Right lung (tissue), 5 donors: ENCODE data around the gene AMPD3. TPM values are rescaled to one million over a fixed set of nuclear protein-coding genes. Genes with fewer than 3 reads are reported as not detected.

Experiments used
- DNase-seq, 2 donors: peaks; one replicate each; pipeline ENCODE4 v3.0.0-alpha.2; 2013
- polyA plus RNA-seq, 5 donors: library from polyadenylated mRNA; unstranded; fragments of 120-200 nt; gene quantifications; one replicate each; pipeline versions ENCODE4 v1.2.1 to v1.2.3, GENCODE V29; 2013; ENCODE audit warnings: inconsistent platforms in 1 of 5, low replicate concordance in 1 of 5; ENCODE audit not compliant: insufficient read length in 5 of 5, insufficient read depth in 1 of 5

Gene AMPD3
- polyA plus RNA-seq, 5 donors = 6.1 to 10.4 (median 7.4) TPM

DNA sequence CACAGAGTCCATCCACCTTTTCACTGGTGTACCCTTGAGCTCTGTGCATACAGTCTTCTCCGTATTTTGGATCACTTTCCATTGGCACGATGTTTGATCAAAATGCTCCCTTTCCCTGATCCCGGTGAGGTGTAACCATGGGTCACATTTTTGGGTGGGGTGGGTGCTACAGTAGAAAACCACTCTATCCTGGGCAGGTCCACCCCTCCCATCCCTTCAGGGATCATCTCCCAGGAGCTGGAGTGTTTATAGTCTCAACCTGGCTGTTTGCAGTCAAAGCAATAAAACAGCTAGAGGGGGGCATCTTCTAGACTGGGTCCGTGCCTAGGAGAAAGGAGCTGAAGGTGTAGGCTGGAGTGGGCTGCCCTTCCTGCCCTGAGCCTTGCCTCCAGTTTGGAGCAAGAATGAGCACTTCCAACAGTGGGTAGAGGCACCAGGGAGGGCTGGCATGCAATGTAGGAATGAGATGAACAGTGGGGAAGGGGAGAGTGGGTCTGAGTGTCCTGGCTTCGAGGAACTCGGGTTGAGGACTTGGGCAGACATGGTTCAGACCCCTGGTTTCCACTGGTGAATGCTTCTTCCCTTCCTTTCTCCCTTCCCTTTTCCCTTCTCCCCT is 47.1 kb downstream of the AMPD3 start:
- DNase-seq = no peak

- DNase-seq = no peak
Observed at GRCh38 chr11:10502770-10503169, 47.7 kb downstream of the AMPD3 start.

GRCh38 chr11:10503221-10503620 is 48.2 kb downstream of the AMPD3 start:
- DNase-seq = no peak

DNA sequence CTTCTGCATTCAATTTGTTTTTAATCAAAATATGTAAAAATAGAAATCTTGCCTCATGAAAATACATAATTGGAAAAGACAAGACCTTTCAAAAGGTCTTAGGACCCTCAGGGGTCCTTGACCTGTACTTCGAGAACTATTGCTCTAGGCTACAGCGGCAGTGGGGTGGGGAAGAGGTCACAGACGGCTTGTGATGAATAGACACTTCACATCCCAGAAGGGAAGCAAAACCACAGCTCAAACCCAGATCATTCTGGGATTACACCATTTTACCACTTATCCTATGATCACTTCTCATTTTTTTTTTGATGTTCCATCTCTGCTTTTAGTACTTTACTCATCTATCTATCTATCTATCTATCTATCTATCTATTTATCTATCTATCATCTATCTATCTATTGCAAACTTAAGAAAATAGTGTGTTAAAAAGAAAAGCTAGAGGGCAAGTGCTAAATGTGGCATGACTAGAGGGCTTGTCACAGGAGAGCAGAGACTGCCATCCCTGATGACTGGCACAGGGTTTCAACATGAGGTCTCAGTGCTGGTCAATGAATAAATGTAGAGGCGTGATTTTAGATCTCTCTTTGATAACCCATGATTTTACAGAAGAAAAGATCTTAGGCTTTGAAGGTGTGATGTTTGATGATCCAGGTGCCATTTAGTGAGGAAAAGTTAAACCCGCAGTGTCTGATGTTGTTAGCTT is 48.9 kb downstream of the AMPD3 start:
- no peak for DNase-seq

DNA sequence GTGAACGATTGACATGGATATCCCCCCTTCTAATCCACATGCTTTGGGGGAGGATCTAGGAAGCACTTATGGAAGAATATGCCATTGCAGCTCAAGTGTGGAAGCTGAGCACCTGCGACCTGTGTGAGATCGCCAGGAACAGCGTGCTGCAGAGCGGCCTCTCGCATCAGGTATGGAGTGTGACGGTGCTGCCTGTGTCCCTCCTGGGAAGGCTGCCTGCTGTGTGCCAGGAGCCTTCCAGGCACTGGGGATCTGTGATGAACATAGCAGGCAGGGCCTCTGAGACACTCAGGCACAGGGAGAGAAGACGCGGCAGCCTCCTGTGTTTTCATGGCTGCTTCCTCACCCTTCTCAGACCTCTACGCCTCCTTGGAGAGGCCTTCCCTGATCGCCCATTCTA is 49.4 kb downstream of the AMPD3 start:
- no peak for DNase-seq

DNA sequence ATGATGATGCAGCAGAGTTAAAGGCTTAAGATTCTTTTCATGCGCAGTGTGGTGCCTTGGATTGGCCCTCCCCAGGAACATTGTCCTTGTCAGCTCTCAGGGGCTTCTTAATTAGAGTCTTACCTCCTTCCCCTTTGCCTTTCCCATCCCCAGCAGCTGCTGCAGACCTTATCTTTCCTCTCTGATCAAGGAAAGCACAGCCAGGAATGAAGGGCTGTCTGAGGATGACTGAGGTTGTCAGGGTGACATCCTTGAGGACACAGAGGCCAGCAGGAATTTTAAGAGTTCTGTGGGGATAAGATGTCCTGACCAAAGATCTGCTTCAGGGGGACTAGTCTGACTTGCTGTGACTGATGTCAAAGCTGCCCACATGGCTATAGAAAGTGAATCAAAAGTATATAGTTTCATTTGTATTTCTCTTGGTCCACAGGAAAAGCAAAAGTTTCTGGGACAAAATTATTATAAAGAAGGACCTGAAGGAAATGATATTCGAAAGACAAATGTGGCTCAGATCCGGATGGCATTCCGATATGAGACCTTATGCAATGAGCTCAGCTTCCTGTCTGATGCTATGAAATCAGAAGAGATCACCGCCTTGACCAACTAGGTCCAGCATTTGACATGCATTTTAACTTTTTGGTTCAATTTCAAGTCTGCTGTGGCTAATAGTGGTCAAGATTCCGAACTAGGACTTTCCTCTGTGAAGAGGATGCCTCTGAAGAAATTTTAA is 50.4 kb downstream of the AMPD3 start:
- DNase-seq = no peak

GRCh38 chr11:10506008-10506370 is 50.9 kb downstream of the AMPD3 start:
- DNase-seq = no peak

DNA sequence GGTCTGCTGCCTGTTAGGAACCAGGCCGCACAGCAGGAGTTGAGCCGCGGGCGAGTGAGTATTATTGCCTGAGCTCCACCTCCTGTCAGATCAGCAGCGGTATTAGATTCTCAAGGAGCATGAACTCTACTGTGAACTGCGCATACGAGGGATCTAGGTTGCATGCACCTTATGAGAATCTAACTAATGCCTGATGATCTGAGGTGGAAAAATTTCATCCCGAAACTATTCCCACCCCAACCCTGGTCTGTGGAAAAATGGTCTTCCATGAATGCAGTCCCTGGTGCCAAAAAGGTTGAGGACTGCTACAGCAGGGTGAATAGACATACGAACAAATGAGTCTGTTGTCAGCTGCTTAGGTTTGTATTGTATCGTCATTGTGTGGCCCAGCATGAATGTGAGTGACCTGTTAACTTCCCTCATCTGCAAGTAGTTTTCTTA is 56.1 kb downstream of the AMPD3 start:
- DNase-seq = no peak

DNA sequence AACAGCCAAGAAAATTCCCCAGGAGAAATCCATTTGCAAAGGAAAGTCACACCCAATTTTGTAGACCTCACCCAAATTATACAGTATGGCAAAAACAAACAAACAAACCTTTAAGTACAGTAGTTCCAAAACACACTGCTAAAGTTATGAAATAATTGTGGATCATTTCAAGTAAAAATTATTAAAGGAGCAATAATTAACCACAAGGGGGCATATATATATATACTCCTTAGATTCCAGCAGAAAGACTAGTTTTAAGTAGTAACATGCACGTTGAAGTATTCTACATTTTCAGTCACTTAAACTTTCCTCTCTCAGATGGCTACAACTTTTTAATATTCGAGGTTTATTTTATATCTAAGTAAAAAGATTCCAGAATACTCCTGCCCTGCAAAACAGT is 59.1 kb downstream of the AMPD3 start:
- no peak for DNase-seq

DNA sequence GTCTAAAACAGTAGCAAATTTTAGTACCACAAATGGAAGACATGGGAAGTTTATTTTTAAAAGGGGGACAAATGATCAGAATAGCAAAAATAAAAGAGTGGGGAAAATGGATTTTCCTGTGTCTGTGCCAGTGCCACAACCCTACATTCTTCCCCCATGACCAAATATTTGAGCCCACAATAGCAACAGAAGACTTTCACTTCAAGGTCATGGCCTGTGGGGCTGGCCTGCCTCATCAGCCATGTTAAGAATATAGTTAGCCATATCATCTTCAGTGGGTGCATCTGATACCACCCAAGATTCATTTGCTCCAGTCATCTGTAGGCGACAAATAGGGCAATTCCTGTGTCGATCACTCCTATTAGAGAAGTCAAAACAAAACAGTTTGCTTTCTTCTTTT is 59.6 kb downstream of the AMPD3 start:
- DNase-seq = no peak

DNA sequence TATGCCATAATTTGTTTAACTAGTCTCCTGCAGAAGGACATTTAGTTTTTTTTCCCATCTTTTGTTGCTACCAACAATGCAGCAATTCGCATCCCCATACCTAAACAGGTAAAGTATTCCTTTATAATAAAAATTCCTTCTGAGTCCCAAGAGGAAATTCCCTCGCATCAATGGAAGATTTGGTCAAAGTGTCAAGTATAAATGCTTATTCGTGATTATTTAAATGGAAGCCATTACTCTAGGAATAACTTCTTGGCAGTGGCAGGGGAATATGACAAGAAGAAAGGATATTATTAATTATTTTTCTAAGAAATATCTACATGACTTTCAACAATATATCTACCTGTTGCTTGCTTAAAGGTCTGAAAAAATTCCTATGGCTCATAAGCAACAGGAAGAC is 60.4 kb downstream of the AMPD3 start:
- no peak for DNase-seq

DNA sequence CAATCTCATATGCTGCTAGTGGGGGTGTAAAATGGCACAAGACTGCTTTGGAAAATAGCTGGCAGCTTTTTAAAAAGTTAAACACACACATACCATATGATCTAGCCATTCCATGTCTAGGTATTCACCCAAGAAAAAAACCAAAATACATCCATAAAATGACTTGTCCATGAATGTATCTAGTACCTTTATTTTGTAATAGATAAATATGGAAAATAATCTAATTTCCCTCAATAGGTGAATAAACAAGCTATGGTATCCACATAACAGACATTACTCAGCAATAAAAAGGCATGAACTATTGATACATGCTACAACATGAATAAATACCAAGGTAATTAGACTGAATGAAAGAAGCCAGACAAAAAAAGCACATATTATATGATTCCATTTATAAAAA is 63.1 kb downstream of the AMPD3 start:
- DNase-seq = no peak

DNA sequence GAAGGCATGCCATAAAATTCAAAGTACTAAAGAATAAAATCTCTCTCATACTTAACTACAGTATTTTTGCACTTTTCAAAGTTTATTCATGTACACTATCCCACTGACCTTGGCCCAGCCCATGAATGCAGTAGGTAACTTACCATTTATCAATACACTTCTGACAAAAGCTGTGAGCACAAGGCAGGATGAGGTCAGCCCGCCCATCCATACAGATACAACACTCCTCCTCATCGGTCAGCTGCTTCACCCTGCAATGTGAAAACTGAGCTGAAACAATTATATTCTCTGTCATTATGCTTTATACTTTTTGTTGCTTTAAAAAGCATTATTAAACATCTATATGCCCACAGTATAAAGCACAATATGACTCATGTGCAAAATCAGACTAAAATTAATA is 63.8 kb downstream of the AMPD3 start:
- no peak for DNase-seq

DNA sequence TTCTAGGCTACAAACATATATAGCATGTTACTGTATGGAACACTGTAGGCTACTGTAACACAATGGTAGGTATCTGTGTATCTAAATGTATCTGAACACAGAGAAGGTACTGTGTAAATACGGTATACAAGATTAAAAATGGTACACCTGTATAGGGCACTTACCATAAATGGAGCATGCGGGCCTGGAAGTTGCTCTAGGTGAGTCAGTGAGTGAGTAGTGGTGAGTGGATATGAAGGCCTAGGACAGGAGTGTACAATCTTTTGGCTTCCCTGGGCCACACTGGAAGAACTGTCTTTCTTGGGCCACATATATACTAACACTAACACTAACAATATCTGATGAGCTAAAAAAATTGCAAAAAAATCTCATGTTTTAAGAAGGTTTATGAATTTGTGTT is 64.6 kb downstream of the AMPD3 start:
- no peak for DNase-seq

DNA sequence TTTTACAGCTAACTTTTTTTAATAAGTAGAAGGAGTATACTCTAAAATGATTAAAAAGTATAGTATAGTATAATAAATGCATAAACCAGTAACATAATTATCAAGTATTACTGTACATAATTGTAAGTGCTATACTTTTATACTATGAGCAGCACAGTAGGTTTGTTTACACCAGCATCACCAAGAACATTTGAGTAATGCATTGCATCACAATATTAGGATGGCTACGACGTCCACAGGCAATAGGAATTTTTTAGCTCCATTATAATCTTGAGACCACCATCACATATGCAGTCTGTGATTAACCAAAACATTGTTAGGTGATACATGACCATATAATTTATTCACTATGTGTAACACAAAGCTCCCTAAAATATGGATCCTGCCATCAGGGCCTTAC is 65.5 kb downstream of the AMPD3 start:
- no peak for DNase-seq

DNA sequence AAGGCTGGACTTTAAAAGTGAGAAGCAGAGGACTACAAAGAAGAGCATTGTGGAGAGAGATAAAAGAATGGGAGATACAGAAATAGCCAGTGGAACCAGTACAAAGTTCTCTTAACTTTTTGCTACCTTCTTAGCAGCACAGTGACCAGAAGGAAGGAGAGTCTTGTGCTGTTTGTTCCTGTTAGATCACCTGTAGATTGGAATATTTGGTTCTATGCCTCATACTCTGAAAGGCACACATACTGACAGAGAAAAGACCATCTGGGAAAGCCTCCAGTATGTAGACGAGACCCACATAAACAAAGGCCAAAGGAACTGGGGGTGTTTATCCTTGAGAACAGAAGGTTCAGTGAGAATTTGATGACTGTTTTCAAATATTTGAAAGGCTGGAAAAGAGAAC is 67.2 kb downstream of the AMPD3 start:
- DNase-seq = no peak

GRCh38 chr11:10522921-10523320 is 67.9 kb downstream of the AMPD3 start:
- no peak for DNase-seq

GRCh38 chr11:10524471-10524870 is 69.4 kb downstream of the AMPD3 start:
- no peak for DNase-seq

DNA sequence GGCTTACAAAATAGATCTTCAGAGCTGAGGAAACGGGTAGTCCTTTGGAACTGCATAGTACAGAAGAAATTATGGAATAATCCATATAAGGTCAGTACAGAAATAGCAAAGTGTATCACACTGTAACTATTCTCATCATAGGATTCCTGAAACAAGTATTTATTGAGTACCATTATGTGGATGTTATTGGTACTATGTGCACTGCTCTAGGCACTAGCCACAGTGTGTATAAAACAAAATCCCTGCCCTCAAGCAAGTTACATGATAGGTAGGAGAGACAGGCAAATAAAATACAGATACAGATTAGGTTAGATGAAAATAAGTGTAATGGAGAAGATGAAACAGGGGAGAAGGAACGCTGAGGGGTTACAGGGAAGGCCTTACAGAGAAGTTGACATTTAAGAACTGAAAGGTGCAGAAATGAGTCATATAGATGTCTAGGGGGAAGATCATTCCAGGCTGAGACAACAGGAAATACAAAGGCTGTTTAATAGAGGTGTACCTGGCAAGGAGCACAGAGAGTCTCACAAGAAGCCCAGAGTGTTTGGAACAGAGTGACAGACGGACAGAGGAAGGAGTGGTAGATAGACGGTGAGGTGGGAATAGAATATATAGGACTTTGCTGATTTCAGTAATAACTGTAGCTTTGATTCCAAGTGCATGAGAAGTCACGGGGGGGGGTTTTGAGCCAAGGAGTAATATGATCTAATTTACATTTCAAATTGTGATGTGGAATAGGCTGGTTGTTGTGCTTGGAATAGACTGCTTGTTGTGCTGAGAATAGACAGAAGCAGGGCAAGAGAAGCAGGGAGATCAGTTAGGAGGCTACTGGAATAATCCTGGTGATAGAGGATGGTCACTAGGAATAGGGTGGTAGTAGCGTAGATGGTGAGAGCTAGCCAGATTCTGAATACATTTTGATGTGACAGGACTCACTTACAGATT is 72.2 kb downstream of the AMPD3 start:
- no peak for DNase-seq

- DNase-seq = no peak
Observed at GRCh38 chr11:10528121-10528520, 73.1 kb downstream of the AMPD3 start.

DNA sequence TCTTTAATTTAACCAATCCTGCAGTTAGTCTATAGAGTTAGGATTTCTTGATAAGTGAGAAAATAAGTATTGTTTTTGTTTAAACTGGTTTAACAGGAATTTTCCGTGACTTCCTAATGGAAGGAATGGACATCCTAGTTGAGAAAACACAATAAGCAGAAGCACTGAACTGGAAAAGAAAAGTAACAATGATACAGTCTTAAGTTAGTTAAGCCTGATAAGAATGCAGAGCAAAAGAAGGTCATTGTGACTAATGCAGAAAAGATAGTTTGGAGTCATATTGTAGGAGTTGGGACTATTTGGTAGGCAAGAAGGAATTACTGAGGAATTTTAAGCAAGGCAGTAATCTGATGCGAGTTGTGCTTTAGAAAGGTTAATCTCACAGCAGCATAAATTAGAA is 74.2 kb downstream of the AMPD3 start:
- no peak for DNase-seq

DNA sequence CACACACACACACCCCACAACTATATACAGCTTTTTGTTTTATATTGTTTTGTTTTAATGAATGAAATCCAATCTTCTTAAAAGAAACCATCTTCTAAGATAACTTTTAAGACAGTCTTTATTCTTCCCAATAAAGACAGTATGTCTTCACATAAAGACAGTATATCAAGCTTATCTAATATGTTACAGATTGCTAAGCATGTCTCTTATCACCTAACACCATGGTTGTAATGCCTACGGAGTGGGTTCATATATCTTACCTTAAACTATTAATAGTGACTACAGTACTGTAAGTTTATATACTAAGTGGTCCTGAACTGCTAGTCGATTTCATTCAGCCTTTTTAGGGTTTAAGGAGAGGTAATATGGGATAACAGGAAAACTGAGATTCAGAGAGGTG is 77.5 kb downstream of the AMPD3 start:
- no peak for DNase-seq
